SW480 (cell line): ENCODE measurements around the gene ATP6V1C2.
"Not testable (repeated sequence)": the region's sequence is repeated elsewhere in the genome, so short reads cannot be mapped to it uniquely, and the experiment has no call there.

Experiments used
- DNase-seq: peaks from one replicate; pipeline ENCODE4 v3.0.0-alpha.2; 2016; ENCODE audit warnings: low spot score

ATP6V1C2 gene

DNA sequence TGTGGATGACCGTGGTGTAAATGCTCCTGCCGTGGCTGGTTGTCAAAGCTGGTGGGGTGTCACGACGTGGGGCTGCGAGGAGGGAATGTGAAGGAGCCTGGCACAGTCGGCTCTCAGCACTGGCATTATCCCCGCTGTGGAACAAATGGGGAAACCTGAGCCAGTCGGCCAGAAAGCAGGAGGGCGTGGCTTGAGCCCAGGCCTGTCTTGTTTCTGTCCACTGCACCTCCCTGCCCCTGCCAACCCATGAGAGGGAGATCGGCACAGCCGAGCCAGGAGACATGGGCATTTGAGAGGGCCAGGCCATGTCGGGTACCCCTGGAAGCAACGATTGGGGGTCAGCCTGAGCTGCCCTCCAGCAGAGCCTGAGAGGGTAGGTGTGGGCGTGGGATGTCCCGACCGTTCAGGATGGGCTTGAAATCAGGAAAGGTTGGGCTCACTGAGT, 46.7 kb downstream of the ATP6V1C2 start:
- DNase-seq: no peak

DNA sequence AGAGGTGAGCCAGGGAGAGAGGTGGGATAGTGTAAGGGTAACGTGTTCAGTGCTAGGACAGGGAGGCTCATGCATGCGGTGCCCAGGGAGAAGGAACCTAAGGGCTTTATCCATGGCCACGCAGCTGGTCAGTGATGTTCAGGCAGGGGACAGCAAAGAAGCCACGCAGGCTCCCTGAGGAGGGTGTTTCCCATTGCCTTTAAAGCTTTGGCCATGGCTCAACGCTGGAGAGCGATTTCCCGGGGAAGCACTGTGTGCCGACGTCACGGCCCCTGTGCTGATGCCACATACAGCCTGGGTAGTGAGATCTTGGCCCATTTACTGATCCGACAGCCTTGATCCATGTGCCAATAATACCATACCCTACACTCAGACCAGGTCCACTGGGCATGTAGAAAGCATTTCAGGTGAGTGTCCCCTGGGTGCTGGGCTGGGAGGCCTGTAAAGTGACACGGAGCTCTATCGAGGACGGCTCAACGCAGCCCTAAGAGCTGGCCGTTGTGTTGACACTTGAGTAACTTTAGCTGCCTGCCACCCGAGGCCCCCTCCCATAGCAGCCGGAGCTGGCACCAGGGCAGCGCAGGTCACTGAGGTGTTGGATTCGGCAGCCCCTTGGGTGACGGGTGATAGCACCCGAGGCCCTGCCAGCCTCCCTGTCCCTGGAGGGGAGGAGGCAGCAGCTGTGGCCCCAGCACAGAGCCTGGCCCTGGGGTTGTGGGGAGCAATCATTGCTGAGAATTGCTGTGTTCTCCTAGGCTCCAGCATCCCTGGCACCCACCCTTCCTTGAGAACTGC, 49.7 kb downstream of the ATP6V1C2 start:
- DNase-seq: no peak

DNA sequence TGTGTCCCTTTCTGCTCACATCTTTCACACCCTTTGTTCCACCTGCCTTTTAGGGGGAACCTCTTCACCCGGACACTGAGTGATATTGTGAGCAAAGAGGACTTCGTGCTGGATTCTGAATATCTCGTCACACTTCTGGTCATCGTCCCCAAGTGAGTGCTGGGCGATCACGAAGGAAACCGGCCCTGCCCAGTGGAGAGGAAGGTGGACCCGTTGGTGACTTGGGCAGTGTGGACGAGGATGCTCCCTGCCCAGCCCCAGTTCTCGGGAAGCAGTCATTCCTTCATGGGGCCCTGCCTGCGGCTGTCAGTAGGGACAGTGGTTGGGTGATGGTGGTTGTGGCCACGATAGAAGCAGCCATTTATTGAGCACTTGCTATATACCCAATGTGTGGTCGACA, 50.4 kb downstream of the ATP6V1C2 start:
- no peak for DNase-seq

DNA sequence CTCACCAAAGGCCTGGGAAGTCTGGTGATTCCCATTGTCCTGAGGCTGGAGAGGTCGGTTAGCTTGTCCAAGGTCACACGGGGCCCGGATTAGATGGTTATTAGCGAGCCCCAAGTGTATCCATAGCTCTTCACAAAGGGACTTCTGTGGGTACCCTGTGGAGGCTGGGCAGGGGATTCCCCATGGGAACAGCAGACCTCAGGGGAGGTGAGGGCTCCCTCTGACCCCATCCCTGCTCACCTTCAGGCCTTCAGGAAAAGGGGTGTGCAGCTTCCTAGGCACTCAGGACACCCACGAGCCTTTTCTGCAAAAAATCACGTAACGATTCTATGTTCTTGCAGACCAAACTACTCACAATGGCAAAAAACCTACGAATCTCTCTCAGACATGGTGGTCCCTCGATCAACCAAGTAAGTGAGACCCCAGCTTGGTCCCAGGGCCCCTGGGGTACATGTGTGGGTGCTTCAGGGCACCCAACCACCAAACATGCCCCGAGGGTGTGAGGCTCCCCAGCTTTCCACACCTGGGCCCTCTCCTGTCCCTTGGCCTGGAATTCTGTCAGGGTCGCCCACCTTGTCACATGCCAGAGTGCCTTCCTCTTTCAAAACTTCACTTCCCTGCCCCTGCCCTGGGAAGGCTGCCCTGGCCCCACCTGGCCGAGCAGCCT, 50.9 kb downstream of the ATP6V1C2 start:
- no peak for DNase-seq

DNA sequence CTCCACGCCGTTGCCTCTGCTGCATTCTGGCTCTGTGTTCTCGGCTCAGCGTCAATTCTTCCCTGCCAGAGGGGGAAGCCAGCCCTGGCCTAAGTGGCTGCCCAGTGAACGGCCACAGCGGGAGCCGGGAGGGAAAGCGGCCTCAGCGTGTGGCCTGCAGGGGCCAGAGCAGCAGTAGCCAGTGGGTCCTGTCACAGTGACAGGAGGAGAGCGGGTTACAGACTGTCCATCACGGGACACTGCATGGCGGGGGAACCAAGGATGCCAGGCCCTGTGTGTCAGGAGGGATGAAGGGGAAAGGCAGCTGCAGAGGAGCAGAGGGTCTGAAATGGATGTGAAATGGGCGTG, 51.4 kb downstream of the ATP6V1C2 start:
- DNase-seq: no peak

DNA sequence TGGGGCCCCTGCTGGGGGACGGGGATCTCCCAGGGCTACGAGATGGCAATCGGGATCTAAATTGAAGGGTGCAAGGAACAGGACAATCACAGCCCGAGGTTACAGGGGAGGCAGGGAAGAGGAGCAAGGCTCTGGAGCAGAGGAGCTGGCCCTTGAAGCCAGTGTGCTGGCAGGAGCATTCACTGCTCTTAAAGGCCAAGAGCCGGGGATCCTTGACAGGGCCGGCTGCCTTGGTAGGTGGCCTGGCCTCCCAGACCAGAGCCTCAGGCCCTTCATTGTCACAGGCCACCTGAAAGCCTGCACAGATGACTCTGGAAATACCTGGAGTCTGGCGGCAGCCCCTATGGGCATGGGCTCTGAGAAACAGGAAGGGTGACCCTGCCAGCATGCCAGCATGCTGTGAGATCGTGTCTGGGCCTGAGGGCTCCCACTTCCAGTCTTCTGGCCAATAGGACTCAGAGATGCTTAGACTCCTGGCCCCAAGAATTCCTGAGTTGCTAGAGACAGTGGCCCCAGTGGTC, 52.5 kb downstream of the ATP6V1C2 start:
- no peak for DNase-seq

DNA sequence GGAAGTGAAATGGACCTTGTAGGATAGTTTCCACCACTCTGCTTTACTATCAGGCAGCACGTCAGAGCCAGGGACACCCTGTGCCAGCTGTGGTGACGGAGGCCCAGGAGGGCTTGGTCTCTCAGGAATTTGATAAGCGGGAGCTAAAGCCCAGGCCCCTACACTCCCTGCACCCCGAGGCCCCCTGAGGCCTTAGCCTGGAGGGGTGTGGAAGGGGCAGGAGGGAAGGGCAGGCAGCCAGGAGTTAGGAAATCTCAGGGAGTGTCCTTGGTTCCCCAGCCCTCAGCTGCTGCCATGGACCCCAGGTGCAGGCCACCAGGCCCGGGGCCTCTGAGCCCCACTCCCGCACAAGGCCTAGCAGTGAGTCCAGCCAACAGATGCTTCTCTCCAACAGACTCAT, 53.0 kb downstream of the ATP6V1C2 start:
- no peak for DNase-seq

DNA sequence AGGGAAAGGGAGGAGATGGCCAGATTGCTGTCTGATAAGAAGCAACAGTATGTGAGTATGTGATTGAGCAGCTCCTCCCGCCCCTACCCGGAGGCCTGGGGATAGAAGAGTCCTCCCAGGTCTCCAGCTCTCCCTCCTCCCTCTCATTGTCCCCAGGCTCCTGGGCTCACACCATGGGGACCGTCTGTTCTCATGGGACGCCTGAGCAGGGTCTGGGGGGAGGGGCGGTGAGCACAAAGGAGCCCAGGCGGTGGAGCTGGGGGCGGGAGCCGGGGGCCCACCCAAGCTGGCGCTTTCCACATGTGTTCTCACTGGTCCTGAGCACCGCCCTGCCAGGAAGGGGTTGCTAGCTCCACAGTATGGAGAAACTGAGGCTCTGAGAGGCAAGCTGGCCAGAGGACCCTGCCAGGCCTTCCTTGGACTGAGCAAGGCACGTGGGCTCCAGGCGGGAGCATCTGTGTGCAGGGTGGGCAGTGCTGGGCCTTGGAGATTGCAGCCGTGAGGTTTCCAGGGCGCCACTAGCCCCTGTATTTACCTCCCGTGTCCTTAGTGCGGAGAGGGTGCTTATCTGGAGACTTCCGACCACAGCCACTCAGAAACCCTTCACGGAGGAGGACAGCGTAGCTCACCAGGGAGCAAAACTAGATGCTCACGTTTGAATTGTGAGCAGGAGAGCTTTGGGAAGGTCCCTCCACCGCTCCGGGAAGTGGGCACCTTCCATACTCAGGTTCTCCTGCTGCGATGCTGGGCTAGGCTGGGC, 53.8 kb downstream of the ATP6V1C2 start:
- DNase-seq: no peak

DNA sequence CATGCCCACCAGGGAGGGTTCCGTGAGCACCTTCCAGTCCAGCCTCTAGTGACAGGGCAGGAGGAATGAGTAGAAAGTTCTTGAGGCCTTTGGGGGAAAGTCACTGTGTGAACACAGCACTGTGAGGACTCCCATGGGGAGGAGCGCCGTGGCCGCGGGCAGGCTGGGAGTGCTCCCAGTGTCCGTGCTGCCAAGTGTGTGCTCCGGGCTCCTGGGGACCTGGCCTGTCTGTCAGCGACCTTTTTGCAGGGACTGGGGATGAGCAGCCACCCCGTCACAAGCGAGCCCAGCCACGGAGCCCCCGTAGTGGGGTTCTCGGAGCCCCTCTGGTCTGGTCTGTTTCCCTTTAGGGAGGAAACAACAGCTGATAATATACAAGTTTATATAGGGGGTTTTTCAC, 54.4 kb downstream of the ATP6V1C2 start:
- no peak for DNase-seq

DNA sequence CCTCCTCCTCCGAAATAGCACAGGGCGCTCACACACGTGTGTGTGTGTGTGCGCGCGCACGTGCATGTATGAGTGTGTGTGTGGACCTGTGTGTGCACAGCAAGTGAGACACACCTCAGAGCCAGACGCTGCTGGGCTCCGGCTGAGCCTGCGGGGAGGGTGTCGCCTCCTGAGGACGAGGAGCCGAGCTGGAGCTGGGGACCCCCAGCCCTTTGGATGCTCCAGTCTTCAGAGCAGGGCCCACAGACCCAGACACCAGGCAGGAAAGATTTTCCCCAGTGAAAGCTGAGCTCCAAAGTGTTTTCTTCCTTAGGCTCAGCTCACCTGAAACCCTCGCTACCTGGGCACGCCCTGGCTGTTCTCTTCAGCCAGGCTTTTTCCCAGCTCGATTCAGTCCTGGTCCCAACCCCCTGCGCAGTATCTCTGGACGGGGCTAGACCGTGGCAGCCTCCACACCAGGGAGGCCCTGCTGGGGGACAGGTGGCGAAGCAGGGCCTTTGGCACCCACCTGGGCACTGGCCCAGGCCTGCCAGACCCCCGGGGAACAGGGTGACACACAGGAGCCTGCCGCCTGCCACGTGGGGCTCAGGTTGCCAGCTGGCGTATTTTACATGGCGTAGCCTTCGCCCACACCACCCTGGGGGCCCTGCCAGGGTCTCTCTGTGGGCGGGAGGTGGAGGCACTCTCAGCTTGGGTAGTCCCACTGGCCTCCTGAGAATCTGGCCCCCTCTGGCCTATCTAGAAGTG, 55.0 kb downstream of the ATP6V1C2 start:
- no peak for DNase-seq

DNA sequence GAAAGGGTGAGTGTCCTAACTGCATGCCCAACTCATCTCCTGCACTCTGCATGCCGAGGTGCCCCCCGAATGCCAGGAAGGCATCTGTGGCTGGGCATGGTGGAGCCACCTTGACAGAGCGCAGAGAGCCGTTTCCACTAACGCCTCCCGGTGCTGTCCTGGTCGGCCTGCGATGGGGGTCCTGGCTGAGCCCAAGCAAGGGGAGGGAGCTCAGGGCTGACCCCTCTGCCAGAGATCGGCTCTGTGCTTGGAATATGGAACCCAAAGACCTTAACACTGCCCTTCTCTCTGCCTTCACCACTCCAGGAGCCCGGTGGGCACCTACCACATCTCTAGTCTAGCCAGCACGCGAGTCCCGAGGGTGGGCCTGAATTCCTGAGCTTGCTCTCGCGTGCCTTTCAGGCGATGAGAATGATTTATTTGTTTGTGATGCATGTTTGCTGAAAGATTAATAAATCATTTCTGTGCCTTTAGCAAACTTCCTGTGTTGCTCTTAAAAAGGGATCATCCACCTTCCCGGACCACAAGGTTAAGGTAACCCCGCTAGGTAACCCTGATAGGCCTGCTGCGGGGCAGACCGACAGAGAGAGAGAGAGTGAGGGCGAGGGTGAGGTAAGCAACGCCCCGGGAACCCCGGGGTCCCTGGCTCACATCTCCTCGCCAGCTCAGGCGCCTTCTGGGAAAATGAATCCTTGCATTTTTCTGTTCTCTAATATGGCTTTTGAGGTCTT, 55.8 kb downstream of the ATP6V1C2 start:
- no peak for DNase-seq

DNA sequence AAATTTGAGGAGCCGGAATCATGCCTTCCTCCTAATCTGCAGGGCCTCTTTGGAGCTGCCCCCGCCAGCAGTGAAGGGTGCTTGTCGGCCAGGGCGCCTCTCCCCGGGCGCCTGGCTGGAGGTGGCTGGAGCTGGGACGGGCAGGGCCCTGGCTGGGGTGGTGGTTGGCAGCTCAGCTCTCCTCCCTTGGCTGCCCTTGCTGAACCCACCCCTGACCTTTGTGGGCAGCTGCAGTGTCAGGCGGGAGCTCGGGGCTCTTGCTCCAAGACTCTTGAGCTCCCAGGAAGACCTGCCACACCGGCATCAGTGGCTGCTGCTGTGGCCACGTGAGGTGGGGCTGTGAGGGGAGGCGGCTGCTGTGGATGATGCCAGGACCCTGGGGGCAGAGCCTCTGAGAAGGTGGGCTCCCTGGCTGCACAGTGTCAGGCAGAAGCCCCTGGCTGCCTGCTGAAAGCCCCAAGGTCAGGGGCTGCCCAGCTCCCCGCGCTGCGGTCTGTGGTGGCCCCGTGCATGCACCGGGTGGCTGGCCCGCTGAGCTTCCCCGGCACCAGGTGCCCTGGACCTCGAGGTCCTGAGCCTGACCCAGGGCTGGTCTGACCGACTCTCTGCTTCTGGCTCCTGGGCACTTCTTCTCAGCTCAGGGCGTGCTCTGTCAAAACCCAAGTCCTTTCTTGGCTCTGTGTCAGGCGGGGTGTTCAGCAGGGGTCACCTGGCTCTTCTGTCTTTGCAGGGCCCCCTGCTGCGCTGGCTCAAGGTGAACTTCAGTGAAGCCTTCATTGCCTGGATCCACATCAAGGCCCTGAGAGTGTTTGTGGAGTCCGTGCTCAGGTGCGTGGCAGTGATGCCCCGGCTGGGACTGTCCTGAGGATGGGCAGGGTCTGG, 56.7 kb downstream of the ATP6V1C2 start:
- no peak for DNase-seq

DNA sequence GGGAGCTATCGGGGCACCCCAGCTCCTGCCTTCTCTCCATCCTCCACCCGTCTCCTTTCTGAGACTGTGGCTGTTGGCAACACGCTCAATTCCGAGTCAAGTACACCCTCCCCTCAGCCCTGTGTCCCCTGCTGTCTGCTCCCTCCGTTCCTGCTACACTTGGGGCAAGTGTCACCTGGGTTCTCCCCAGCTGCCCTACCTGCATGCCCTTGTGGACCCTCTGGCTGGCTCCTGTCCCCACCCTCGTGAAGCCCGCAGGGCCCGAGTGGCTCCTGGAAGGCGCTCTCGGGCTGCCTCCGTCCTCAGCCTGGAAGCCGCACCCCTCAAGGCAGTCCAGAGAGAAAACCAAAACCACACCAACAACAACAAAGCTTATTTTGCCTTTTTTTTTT, 57.3 kb downstream of the ATP6V1C2 start:
- no peak for DNase-seq

DNA sequence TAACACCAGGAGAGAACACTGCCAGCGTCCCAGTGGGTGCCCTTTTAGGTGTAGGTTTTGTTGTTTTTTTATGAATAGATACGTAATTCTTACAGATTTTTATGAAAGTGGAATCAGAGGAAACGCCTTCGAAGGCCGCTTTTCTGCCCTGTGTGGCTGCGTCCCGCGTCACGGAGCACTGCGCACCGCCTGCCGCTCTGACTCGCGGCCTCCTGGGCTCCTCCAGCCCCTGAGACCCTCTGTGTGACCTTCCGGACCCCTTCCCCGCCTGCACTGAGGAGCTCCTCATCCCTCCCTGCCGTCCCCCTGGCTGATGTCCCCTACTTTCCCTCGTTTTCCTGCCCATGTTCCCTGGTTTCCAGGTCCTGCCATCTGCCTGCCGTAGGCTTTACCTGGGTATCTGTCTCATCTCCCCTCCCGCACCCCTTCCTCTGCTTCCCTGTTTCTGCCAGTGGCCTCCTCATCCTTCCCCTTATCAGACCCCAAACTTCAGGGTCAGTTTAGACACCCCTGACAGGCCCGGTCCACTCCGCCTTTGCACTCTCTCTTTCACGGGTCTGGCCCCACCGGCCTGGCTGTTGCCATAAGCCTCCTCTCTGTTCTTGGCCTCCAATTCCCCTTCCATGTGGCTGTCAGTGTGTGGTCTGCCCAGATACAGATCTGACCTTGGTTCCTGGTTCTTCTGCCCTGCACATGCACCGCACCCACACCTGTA, 58.5 kb downstream of the ATP6V1C2 start:
- DNase-seq: no peak

DNA sequence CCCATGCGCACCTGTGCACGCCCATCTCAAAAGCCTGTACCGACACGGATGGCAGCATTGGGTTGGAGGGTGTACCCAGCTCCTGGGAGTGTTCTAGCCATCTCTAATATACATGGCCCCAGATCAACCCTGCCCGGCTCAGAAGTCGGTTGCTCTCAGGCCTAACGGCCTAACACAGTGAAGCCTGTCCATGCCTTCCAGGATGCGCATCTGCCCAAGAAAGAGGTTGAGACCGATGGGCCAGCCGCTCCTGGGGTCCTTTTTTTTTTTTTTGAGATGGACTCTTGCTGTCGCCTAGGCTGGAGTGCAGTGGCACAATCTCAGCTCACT, 59.0 kb downstream of the ATP6V1C2 start:
- DNase-seq: no peak

DNA sequence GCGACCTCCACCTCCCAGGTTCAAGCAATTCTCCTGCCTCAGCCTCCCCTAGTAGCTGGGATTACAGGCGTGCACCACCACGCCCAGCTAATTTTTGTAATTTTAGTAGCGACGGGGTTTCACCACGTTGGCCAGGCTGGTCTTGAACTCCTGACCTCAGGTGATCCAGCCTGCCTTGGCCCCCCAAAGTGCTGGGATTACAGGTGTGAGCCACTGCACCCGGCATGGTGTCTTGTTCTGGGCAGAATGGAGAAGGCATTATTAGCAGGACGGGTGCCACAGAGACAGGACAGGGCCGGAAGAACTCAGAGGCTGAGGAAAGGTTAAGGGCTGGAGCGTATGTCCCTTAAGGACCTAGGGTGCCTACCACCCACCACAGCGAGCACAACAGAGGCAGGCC, 59.4 kb downstream of the ATP6V1C2 start:
- DNase-seq: not testable (repeated sequence)

DNA sequence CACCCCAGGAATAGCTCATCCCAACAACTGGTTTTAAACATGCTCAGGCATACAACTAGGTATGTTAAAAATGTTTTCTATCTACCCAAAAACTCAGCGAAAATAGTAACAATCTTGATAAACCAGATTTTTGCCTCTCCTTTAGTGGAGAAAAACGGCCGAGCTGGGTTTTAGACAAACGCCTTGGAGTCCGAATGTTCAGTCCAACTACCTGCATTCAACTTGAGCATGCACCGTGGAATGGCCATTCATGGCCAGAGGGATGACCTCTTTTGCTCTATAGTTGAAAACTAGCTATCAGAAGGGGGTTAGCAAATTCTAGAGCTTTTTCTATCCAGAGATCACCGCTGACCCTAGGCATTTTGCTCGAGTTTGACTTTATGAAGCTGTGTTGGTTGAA, 60.3 kb downstream of the ATP6V1C2 start:
- no peak for DNase-seq

DNA sequence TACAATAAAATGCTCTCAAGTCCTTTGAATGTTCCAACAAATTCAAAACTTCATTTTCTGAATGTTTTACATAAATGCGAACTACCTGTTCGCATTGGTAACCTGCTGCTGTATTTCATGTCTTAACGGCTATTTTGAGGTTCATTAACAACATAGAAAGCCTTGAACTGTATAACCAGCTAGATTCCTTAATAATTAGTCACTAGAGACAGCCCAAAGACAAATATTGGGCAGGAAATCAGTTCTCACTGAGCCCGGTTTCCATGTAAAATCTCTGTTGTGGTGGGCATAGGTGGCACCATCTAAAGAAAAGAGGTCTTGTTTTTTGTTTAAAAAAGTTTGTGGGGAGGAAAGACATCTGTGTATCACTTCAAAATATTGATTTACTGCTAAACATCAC, 62.0 kb downstream of the ATP6V1C2 start:
- DNase-seq: no peak

DNA sequence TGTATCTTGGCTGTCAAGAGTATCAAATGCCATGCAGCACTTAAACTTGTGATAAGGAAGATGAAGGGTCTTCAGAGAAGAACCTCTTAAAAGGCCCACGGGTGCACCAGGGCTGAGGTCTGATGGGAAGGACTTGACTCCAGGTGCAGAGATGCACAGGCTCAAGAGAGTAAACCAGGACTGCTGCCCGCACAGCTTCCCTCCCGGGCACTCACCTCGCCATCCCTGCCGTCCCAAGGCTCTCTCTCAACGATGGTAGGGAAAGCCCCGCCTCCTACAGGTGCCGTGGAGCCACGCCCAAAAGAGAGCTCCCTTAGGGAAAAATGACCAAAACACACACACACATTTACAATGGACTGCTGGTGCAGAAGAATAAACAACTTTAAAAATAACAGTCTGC, 63.3 kb downstream of the ATP6V1C2 start:
- DNase-seq: no peak

DNA sequence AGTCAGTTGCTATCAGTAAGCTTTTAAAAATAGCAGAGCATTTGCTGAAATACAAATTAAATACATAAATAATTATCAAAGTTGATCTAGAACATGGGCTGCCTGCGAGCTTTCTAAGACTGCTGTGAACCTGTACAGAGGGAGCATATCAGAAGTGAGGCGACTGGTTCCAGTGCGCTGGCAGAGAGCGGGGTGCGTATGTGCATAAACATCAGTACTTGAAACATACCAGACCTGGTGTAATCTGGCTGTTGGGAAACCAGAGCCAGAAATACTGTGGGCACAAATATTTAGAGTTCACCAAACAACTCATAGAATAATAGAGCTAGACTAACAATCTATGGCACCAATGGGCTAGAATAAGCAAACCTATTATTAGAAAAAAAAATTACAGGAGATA, 63.8 kb downstream of the ATP6V1C2 start:
- DNase-seq: no peak
